ENCODE results near the gene PPAT.

The PPAT gene

DNA sequence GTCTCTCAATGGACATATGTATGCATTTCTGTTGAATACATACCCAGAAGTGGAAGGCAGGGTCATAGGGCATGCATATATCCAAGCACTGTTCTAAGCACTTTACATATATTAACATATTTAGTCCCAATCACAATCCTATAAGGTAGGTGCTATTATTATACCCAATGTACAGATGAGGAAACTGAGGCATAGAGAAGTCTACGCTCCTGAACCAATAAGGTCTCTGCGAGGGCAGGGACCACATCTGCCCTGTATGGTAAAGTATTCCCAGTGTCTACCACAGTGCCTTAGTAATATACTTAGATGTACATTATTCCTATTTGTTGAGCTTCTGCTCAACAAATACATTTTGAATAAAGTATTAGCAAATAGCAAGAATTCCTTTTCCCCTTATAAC, 5.2 kb downstream of the PPAT start:
- Histone ChIP-seq H3K4me3 (replicated peaks; ENCODE audit: low read depth, low read length) (no peak overlapping the region), H3K36me3 (ENCODE audit: control insufficient read depth, insufficient read depth, low read length) (no peaks in the 10 kb centered on the region), H3K27me3 (replicated peaks; ENCODE audit: control insufficient read depth, insufficient read depth, low read length) (no peaks in the 10 kb centered on the region)
- TF ChIP-seq, protein P1, sequence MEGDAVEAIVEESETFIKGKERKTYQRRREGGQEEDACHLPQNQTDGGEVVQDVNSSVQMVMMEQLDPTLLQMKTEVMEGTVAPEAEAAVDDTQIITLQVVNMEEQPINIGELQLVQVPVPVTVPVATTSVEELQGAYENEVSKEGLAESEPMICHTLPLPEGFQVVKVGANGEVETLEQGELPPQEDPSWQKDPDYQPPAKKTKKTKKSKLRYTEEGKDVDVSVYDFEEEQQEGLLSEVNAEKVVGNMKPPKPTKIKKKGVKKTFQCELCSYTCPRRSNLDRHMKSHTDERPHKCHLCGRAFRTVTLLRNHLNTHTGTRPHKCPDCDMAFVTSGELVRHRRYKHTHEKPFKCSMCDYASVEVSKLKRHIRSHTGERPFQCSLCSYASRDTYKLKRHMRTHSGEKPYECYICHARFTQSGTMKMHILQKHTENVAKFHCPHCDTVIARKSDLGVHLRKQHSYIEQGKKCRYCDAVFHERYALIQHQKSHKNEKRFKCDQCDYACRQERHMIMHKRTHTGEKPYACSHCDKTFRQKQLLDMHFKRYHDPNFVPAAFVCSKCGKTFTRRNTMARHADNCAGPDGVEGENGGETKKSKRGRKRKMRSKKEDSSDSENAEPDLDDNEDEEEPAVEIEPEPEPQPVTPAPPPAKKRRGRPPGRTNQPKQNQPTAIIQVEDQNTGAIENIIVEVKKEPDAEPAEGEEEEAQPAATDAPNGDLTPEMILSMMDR (IDR thresholded peaks at IDR 0.05; ENCODE audit: insufficient read depth, low read length, poor library complexity, severe bottlenecking) = no peak
- no peak for DNase-seq (ENCODE audit: extremely low read depth, insufficient read length)

DNA sequence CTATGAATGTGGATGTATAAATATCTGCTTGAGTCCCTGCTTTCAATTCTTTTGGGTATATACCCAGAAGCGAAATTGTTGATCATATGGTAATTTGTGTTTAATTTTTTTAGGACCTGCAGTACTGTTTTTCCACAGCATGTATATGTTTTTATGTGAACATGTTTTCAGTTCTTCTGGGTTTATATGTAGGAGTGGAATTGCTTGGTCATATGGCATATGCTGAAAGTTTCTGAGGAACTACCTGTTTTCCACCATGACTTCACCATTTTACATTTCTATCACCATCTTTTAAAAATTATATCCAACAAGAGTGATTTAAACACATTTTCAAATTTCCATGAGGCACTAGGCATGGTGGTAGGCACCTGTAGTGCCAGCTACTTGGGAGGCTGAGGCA, 8.2 kb downstream of the PPAT start:
- Histone ChIP-seq H3K27me3 (replicated peaks; ENCODE audit: control insufficient read depth, insufficient read depth, low read length) (no peaks in the 10 kb centered on the region), H3K36me3 (ENCODE audit: control insufficient read depth, insufficient read depth, low read length) (no peaks in the 10 kb centered on the region), H3K4me3 (replicated peaks; ENCODE audit: low read depth, low read length) (no peak overlapping the region)
- no peak for DNase-seq (ENCODE audit: extremely low read depth, insufficient read length)
- TF ChIP-seq, protein P1 (IDR thresholded peaks at IDR 0.05; ENCODE audit: insufficient read depth, low read length, poor library complexity, severe bottlenecking) = no peak

DNA sequence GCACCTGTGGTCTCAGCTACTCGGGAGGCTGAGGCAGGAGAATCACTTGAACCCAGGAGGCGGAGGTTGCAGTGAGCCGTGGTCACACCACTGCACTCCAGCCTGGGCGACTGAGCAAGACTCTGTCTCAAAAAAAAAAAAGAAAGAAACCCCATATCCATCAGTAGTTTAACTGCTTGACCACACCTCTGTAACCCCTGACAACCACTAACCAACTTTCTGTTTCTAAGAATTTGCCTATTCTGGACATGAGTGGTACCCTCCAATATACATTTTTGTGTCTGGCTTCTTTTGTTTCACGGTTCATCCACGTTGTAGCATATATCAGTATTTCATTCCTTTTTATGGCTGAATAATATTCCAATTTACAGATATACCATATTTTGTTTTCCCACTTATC, 9.1 kb downstream of the PPAT start:
- no peaks in the 10 kb centered on the region for H3K27me3 ChIP-seq (replicated peaks; ENCODE audit: control insufficient read depth, insufficient read depth, low read length)
- DNase-seq (ENCODE audit: extremely low read depth, insufficient read length) = peak; percentile 33
- H3K36me3 ChIP-seq (ENCODE audit: control insufficient read depth, insufficient read depth, low read length) = no peaks in the 10 kb centered on the region
- no peak overlapping the region for H3K4me3 ChIP-seq (replicated peaks; ENCODE audit: low read depth, low read length)
- TF ChIP-seq, protein P1 (IDR thresholded peaks at IDR 0.05; ENCODE audit: insufficient read depth, low read length, poor library complexity, severe bottlenecking) = no peak

DNA sequence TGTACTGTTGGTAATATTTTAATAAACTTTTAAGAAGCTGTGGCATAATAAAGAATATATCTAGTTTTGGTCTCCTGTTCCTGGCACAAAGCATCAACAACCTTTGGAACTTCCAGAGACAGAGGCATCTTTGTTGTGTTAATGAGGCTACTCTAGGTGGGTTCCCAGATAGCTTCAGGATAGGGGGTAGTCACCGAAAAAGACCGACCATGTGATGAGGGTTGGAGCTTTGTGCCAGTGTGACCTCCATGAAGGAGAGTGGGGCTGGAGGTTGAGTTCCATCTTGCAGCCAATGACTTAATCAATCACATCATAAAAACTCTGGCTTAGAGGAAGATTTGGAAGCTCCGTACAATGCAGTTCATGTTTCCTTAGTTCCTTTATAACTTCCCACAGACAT, 9.9 kb downstream of the PPAT start:
- TF ChIP-seq, protein P1 (IDR thresholded peaks at IDR 0.05; ENCODE audit: insufficient read depth, low read length, poor library complexity, severe bottlenecking) = no peak
- H3K4me3 ChIP-seq (replicated peaks; ENCODE audit: low read depth, low read length) = no peak overlapping the region

DNA sequence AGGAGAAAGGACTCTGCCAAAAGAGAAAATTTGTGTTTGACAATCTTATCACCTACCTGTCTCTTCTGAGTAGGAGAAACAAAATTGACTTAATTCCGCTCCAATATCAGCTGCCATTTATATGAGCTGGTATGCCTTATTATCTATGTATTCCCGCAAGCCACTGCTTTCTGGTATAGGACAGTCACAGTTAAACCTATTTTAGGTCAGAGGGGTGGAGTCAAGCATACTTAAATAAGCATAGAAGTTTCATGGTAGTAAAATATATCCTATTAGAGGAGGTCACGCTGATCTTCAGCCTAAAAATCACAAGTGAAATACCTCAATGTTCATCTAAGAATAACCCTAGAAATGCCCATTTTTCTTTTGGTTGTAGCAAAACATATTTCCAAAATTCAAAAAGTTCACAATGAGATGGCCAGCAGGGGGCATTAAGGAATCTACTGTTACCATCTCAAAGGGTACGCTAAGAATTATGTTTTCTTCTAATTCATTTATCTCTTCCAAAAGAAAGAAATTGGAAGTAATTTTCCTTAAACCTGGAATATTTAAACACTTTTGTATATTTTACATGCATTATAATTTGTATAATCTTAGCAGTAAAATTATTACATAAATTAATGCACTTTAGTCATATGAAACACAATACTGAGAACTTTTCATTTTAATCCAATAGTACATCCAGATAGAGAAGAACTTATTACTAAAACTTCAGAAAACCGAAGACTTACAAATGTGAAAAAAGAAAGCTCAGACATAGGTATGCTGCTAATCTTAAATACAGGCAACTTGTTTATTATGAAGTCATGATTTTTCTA, 10.5 kb downstream of the PPAT start:
- TF ChIP-seq, protein P1 (IDR thresholded peaks at IDR 0.05; ENCODE audit: insufficient read depth, low read length, poor library complexity, severe bottlenecking) = peak; percentile 63
- Histone ChIP-seq H3K36me3 (ENCODE audit: control insufficient read depth, insufficient read depth, low read length) (no peaks in the 10 kb centered on the region), H3K4me3 (replicated peaks; ENCODE audit: low read depth, low read length) (no peak overlapping the region), H3K27me3 (replicated peaks; ENCODE audit: control insufficient read depth, insufficient read depth, low read length) (no peaks in the 10 kb centered on the region)
- DNase-seq (ENCODE audit: extremely low read depth, insufficient read length) = no peak

More for the DNA sequence above, 9.9 kb downstream of the PPAT start:
- no peaks in the 10 kb centered on the region for H3K36me3 ChIP-seq (ENCODE audit: control insufficient read depth, insufficient read depth, low read length)
- DNase-seq (ENCODE audit: extremely low read depth, insufficient read length) = no peak
- H3K27me3 ChIP-seq (replicated peaks; ENCODE audit: control insufficient read depth, insufficient read depth, low read length) = no peaks in the 10 kb centered on the region
